Breast epithelium (tissue), 4 donors: Measurements from ENCODE around the gene ZNF408. TPM values are rescaled to one million over a fixed set of nuclear protein-coding genes. Genes with fewer than 3 reads are reported as not detected.

Experiments
- DNase-seq, 2 donors: peaks; one replicate each; pipeline ENCODE4 v3.0.0-alpha.2; 2019; ENCODE audit warnings: low spot score in 2 of 2
- H3K27ac ChIP-seq, 2 donors: fragments of 200-600 bp; sonication (generic) in 1 of 2; one replicate each; pipeline ENCODE4 v1.5.1; 2016 to 2019; ENCODE audit warnings: mild to moderate bottlenecking in 1 of 2
- H3K27me3 ChIP-seq, 2 donors: fragments of 200-600 bp; sonication (generic) in 1 of 2; one replicate each; pipeline versions ENCODE4 v1.5.1 to v1.6.0; 2017 to 2019; ENCODE audit warnings: control low read depth in 1 of 2, mild to moderate bottlenecking in 1 of 2
- H3K36me3 ChIP-seq: fragments of 200-600 bp; one replicate; pipeline ENCODE4 v1.5.1; 2019
- H3K4me1 ChIP-seq, 2 donors: fragments of 200-600 bp; sonication (generic); one replicate each; pipeline ENCODE4 v1.5.1; 2016 to 2019; ENCODE audit warnings: control low read depth in 1 of 2
- H3K4me3 ChIP-seq, 3 donors: fragments of 200-600 bp; sonication (generic); 1 replicate in 2 of 3; 2 replicates in 1 of 3; pipeline ENCODE4 v1.5.1; 2016 to 2019; ENCODE audit warnings: mild to moderate bottlenecking in 3 of 3, moderate library complexity in 2 of 3
- H3K9me3 ChIP-seq, 2 donors: fragments of 200-600 bp; sonication (generic) in 1 of 2; one replicate each; pipeline ENCODE4 v1.5.1; 2016 to 2019; ENCODE audit warnings: control low read depth in 1 of 2
- POLR2A ChIP-seq: fragments of 450-650 bp; IDR thresholded peaks from one replicate; pipeline ENCODE4 v1.6.1; 2016; ENCODE audit warnings: antibody characterized with exemption, mild to moderate bottlenecking, moderate library complexity
- POLR2AphosphoS5 ChIP-seq, 3 donors: sonication (generic); formaldehyde crosslinking; IDR thresholded peaks; one replicate each; pipeline ENCODE4 v1.6.1; 2017; ENCODE audit warnings: antibody characterized with exemption in 3 of 3
- intact Hi-C: fragments of 100-400 bp; cut with DNase I; formaldehyde crosslinking; loops from one replicate; pipeline ENCODE4 v1.15.1; 2023; ENCODE audit warnings: low total_unique reads
- total RNA-seq, 3 donors: library from RNA; depleted of rRNA; stranded (reverse); fragments of >200 nt; gene quantifications; one replicate each; pipeline ENCODE4 v1.1.0, GENCODE V29; 2016
- TF ChIP-seq, protein P1 (sequence below), 3 donors: fragments of 450-650 bp; IDR thresholded peaks; one replicate each; pipeline ENCODE4 v1.5.1; 2016 to 2017; ENCODE audit warnings: antibody characterized with exemption in 3 of 3, mild to moderate bottlenecking in 3 of 3, moderate library complexity in 3 of 3

ZNF408 gene
- total RNA-seq, 3 donors from 2014 or later = 6.4 to 8.0 (median 7.5) TPM

DNA sequence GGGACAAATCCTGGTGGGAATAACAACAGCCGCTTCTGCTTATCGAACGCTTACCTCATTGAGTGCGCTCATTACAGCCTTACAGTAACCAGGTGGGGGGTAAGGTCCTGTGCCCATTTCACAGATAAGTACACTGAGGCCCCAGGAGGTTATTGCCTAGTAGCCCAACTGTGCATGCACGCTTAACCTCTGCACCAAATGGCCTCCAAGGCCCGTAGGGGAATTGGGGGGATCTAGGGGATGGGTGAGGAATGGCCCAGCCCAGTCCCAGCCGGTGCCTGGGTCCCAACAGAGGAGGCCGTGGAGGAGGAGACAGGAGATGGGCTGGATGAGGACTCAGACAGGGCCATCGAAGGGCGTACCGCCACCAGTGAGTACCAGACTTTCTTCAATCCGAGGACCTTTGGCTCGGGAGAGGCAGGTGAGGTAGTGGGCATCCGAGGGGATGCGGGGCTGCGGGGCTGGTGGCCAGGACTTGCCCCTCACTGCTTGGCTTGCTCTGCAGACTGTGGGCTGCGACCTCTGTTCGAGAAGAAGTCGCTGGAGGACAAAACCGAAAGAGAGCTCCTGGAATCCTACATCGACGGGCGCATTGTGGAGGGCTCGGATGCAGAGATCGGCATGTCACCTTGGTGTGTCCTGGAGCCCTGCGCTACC is 25.5 kb downstream of the ZNF408 start:
- TF ChIP-seq POLR2AphosphoS5 (IDR thresholded peaks at IDR 0.05) = no peak
- no peak for TF ChIP-seq POLR2A
- TF ChIP-seq, protein P1, sequence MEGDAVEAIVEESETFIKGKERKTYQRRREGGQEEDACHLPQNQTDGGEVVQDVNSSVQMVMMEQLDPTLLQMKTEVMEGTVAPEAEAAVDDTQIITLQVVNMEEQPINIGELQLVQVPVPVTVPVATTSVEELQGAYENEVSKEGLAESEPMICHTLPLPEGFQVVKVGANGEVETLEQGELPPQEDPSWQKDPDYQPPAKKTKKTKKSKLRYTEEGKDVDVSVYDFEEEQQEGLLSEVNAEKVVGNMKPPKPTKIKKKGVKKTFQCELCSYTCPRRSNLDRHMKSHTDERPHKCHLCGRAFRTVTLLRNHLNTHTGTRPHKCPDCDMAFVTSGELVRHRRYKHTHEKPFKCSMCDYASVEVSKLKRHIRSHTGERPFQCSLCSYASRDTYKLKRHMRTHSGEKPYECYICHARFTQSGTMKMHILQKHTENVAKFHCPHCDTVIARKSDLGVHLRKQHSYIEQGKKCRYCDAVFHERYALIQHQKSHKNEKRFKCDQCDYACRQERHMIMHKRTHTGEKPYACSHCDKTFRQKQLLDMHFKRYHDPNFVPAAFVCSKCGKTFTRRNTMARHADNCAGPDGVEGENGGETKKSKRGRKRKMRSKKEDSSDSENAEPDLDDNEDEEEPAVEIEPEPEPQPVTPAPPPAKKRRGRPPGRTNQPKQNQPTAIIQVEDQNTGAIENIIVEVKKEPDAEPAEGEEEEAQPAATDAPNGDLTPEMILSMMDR (IDR thresholded peaks at IDR 0.05) = no peak
- DNase-seq = no peak
- Histone ChIP-seq H3K4me3 (no peak overlapping the region), H3K36me3 (no peaks in the 10 kb centered on the region), H3K9me3 (no peaks in the 10 kb centered on the region), H3K27ac (no peak overlapping the region), H3K27me3 (no peaks in the 10 kb centered on the region), H3K4me1 (no peaks in the 10 kb centered on the region)
- intact Hi-C loops = no loop called here

DNA sequence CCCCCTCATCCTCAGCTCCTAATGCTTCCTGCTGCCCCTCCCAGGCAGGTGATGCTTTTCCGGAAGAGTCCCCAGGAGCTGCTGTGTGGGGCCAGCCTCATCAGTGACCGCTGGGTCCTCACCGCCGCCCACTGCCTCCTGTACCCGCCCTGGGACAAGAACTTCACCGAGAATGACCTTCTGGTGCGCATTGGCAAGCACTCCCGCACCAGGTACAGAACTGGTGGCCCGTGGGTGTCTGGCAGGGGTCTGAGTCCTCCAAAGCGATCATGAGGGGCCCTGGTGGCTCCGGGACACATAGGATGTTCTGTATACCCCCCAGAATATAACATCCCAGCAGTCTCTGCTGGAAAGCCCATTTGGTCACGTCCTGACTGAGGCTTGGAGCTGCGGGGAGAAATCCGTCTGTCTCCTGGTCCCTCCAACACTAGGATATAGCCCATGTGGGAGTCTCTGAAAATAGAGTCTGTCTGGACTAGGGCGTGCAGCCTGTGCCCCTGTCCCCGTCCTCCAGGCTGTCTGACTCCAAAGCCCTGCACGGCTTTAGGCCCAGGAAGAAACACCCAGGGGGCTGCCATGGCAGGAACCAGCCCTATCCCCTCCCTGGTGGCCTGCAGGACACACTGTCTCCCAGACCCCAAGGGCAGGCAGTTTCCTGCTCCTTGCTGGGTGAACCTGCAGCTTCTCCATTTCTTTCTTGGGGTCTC is 27.3 kb downstream of the ZNF408 start:
- DNase-seq = no peak
- intact Hi-C loops = no loop called here
- no peak for TF ChIP-seq POLR2A
- TF ChIP-seq POLR2AphosphoS5 (IDR thresholded peaks at IDR 0.05) = no peak
- TF ChIP-seq, protein P1 (IDR thresholded peaks at IDR 0.05) = no peak

DNA sequence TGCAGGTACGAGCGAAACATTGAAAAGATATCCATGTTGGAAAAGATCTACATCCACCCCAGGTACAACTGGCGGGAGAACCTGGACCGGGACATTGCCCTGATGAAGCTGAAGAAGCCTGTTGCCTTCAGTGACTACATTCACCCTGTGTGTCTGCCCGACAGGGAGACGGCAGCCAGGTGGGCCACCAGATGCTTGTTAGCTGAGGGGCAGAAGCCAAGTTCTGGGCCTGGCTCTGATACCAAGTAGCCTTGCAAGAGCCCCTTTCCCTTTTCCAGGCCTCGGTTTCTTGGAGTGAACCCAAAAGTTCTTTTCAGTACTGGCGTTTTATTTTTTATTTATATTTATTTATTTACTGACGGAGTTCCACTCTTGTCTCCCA is 27.8 kb downstream of the ZNF408 start:
- no peak overlapping the region for H3K4me3 ChIP-seq
- H3K4me1 ChIP-seq = no peaks in the 10 kb centered on the region
- no peak overlapping the region for H3K27ac ChIP-seq
- H3K9me3 ChIP-seq = no peaks in the 10 kb centered on the region
- H3K27me3 ChIP-seq = no peaks in the 10 kb centered on the region
- intact Hi-C loops = no loop called here
- H3K36me3 ChIP-seq = no peaks in the 10 kb centered on the region
- no peak for DNase-seq
- TF ChIP-seq POLR2AphosphoS5 (IDR thresholded peaks at IDR 0.05) = no peak
- no peak for TF ChIP-seq POLR2A
- TF ChIP-seq, protein P1 (IDR thresholded peaks at IDR 0.05) = no peak

More for the DNA sequence above, 27.3 kb downstream of the ZNF408 start:
- H3K9me3 ChIP-seq = no peaks in the 10 kb centered on the region
- H3K27ac ChIP-seq = no peak overlapping the region
- H3K4me3 ChIP-seq = no peak overlapping the region
- H3K36me3 ChIP-seq = no peaks in the 10 kb centered on the region
- no peaks in the 10 kb centered on the region for H3K4me1 ChIP-seq
- no peaks in the 10 kb centered on the region for H3K27me3 ChIP-seq

DNA sequence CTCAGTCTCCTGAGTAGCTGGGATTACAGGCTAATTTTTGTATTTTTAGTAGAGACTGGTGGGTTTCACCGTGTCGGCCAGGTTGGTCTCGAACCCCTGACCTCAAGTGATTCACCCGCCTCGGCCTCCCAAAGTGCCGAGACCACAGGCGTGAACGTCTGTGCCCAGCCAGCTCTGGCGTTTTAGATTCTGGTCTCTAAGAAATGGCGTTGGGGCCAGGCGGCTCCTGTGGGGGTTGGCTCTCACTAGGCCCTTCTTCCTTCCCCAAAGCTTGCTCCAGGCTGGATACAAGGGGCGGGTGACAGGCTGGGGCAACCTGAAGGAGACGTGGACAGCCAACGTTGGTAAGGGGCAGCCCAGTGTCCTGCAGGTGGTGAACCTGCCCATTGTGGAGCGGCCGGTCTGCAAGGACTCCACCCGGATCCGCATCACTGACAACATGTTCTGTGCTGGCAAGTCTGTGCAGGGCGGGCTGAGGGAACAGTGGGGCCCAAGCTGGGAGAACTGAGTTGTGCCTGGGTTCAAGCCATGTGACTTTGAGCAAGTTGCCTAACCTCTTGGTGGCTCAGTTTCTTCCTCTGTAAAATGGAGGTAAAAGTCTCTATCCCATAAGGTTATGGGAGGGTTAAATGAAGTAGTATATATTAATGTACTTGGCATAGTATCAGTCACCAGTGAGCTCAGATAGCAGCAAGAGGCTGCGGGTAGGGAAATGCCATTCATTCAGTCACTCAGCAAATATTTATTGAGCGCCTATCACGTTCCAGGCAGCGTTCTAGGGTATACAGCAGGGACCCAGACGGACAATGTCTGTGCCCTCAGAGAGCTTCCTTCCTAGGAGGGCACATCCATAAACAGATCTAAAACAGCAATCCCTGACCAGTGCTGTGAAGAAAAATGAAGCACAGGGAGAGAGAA is 28.5 kb downstream of the ZNF408 start:
- no peaks in the 10 kb centered on the region for H3K4me1 ChIP-seq
- no peaks in the 10 kb centered on the region for H3K27me3 ChIP-seq
- no peaks in the 10 kb centered on the region for H3K36me3 ChIP-seq
- H3K4me3 ChIP-seq = no peak overlapping the region
- TF ChIP-seq POLR2AphosphoS5 (IDR thresholded peaks at IDR 0.05) (no peak), POLR2A (no peak)
- TF ChIP-seq, protein P1 (IDR thresholded peaks at IDR 0.05) = no peak
- intact Hi-C loops = no loop called here
- no peaks in the 10 kb centered on the region for H3K9me3 ChIP-seq
- H3K27ac ChIP-seq = no peak overlapping the region
- no peak for DNase-seq
